Central memory CD8-positive, alpha-beta T cell (primary cell): ENCODE results near the gene FAM124B.

Experiments used
- ATAC-seq: fragments of 150-1000 bp; cut with Tn5 transposase; replicated peaks from 2 replicates; pipeline ENCODE4 v1.10.0; 2022; ENCODE audit warnings: mild to moderate bottlenecking, moderate FRiP score, moderate number of reproducible peaks; ENCODE audit not compliant: poor library complexity, severe bottlenecking; ENCODE audit errors: extremely low read depth
- DNase-seq, 2 donors: peaks; one replicate each; pipeline ENCODE4 v3.0.0; 2021; ENCODE audit warnings: low spot score in 2 of 2
- H3K27ac Mint-ChIP-seq: one replicate; pipeline ENCODE4 v1.8.0; 2022; ENCODE audit warnings: low read depth, mild to moderate bottlenecking, moderate library complexity, mixed read lengths
- H3K27me3 Mint-ChIP-seq: one replicate; pipeline ENCODE4 v1.8.0; 2022; ENCODE audit warnings: mixed read lengths
- H3K36me3 Mint-ChIP-seq: one replicate; pipeline ENCODE4 v1.8.0; 2022; ENCODE audit warnings: mild to moderate bottlenecking, moderate library complexity, mixed read lengths; ENCODE audit not compliant: insufficient read depth
- H3K4me1 Mint-ChIP-seq: one replicate; pipeline ENCODE4 v1.8.0; 2022; ENCODE audit warnings: mixed read lengths
- H3K4me3 Mint-ChIP-seq: one replicate; pipeline ENCODE4 v1.8.0; 2022; ENCODE audit warnings: mild to moderate bottlenecking, moderate library complexity, mixed read lengths
- H3K9me3 Mint-ChIP-seq: one replicate; pipeline ENCODE4 v1.8.0; 2022; ENCODE audit warnings: mixed read lengths

FAM124B gene, protein sequence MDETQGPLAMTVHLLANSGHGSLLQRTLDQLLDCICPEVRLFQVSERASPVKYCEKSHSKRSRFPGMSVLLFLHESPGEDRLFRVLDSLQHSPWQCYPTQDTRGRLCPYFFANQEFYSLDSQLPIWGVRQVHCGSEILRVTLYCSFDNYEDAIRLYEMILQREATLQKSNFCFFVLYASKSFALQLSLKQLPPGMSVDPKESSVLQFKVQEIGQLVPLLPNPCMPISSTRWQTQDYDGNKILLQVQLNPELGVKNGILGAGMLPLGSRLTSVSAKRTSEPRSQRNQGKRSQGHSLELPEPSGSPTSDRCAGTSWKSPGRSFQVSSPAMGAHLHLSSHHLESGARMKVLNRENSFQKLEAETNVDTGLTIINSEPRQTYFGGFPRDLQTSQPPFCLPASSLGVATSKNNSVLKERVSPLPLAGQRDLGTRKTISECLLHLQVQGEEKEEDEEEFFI

DNA sequence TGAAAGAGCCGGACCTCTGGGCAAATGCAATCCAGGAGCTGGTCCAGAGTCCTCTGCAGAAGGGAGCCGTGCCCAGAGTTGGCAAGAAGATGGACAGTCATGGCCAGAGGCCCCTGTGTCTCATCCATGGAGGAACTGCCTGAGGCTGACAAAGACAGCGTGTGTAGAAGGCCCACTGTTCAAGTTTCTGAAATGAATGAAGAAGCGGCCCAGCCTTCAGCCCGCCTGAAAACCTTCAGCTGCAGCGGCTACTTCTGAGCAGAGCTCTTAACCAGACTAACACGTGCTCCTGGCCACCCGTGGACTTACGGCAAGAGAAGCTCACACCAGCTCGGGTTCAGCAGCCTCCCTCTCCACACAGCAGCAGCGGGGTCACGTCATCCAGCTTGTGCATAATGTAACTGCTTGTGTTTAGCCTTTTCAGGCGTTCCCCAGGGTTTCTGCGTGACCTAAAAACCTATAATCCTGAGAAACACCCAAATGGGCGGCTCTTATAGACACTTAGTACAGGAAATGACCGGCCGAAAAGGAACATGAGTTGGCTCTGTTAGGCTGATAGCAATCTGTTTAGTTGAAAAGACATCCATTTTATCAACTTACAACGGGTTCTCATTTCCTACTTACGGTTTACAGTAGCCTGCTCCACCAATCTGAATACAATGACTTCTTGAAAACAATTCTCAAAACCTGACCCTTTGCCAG, at the start of gene FAM124B:
TSS of gene FAM124B (minus strand) at position 467 of the 702 bp plus-strand sequence. CDS start at position 128, 339 bp downstream.
- Mint-ChIP-seq H3K4me1 (no peaks in the 10 kb centered on the region), H3K9me3 (no peaks in the 10 kb centered on the region), H3K27me3 (peaks cover 22% of the 10 kb centered on the region), H3K4me3 (peak within 1 kb of the TSS; percentile 31), H3K36me3 (peaks cover 3% of the 10 kb centered on the region), H3K27ac (no peak within 1 kb of the TSS)
- ATAC-seq = peak; percentile 64
- DNase-seq = no peak

DNA sequence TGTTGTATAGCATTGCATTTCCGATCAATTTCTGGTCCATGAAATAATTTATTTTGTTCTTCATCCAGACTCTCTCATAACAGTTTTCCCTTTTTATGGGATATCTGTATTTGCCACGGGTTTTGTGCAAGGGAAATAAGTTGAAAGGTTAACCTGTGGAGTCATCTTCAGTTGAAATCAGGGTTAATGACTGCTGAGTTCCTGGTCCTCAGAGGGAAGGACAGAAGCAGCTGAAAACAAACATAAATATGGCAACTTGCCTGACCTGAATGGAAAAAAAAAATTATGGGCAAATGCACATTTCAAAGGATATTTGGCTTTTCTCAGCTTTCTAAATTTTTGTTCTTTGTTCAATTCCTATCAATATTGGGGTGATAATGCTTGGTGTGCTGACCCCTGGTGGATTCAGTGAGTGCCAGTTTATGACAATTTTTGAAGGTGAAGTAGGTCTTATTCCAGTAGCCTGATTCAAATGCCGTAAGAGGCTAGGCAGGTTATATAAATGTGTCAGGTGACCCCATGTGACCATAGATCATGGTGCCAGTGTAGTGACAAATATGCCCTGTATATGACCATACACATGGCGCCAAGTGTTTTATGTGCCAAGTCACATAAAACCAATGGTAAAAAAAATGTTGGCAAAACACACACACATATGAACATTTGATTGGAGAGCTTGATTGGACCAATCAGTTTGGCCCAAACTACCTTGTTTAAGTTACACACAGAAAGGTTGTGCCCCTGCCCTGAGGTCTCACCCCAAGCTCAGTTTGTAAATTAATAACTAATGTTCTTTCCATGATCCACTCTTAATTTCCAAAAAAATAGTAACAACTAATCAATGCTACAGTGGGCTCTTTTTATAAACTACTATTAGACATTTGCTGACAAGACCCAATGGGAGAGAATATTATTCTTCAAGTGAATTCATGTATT, 47.6 kb upstream of the FAM124B start:
- DNase-seq = no peak
- no peak for ATAC-seq
- no peak overlapping the region for H3K27ac Mint-ChIP-seq

DNA sequence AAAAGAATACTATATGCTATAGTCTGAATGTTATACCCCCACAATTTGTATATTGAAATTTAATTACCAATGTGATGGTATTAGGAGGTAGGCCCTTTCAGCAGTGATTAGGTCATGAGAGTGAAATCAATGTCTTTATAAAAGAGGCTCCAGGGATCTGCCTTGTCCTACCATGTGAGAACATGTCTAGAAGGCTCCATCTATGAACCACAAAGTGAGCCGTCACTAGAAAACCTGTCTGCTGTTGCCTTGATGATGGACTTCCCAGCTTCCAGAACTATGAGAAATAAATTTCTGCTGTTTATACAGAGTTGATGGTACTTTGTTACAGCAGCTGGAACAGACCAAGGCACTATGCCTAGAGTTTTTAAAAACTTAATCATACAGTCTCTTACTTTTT, 46.3 kb upstream of the FAM124B start:
- no peak for ATAC-seq

More for the DNA sequence above, 47.6 kb upstream of the FAM124B start:
- Mint-ChIP-seq H3K36me3 (no peaks in the 10 kb centered on the region), H3K4me3 (no peak overlapping the region), H3K27me3 (peaks cover 33% of the 10 kb centered on the region), H3K4me1 (no peaks in the 10 kb centered on the region), H3K9me3 (no peaks in the 10 kb centered on the region)

DNA sequence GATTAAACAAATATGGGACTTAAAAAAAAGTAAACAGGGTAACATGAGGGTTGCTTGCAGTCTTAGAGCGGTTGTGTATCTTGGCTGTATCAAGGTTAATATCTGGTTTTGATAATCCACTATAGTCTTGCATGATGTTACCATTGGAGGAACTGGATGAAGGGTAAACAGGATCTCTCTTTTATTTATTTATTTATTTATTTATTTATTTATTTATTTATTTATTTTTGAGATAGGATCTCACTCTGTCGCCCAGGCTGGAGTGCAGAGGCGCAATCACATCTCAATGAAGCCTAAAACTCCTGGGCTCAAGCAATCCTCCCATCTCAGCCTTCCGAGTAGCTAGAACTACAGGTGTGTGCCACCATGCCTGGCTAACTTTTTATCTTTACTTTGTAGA, 42.9 kb upstream of the FAM124B start:
- DNase-seq = no peak
- Mint-ChIP-seq H3K36me3 (no peaks in the 10 kb centered on the region), H3K4me3 (no peak overlapping the region), H3K27ac (no peak overlapping the region), H3K4me1 (peaks cover 18% of the 10 kb centered on the region), H3K27me3 (peaks cover 67% of the 10 kb centered on the region), H3K9me3 (no peaks in the 10 kb centered on the region)
- no peak for ATAC-seq

More for the DNA sequence above, 46.3 kb upstream of the FAM124B start:
- Mint-ChIP-seq H3K9me3 (no peaks in the 10 kb centered on the region), H3K4me3 (no peak overlapping the region), H3K36me3 (no peaks in the 10 kb centered on the region), H3K4me1 (peaks cover 5% of the 10 kb centered on the region), H3K27me3 (peaks cover 36% of the 10 kb centered on the region), H3K27ac (no peak overlapping the region)
- DNase-seq = no peak

DNA sequence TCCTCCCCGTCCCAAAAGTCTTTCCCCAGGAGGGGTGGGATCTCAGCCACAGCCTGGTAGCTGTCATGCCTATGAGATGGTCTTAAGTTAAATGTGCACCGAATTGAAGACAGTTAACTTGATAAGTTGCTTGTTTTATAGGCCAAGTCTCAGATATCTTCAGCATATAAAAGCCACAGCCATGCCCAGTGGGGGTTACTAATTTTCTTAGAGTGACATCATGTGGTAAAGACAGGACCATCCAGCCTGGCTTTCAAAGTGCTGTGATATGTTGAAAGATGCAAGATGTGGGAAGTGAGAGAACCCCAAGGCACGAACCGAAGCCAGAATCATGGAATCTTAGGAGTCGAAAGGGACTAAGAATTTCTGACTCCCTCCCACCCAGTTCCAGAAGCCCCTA, 42.1 kb upstream of the FAM124B start:
- Mint-ChIP-seq H3K27me3 (peaks cover 64% of the 10 kb centered on the region), H3K27ac (no peak overlapping the region), H3K36me3 (no peaks in the 10 kb centered on the region), H3K9me3 (no peaks in the 10 kb centered on the region), H3K4me3 (no peak overlapping the region), H3K4me1 (peaks cover 18% of the 10 kb centered on the region)
- DNase-seq (no peak), ATAC-seq (no peak)

DNA sequence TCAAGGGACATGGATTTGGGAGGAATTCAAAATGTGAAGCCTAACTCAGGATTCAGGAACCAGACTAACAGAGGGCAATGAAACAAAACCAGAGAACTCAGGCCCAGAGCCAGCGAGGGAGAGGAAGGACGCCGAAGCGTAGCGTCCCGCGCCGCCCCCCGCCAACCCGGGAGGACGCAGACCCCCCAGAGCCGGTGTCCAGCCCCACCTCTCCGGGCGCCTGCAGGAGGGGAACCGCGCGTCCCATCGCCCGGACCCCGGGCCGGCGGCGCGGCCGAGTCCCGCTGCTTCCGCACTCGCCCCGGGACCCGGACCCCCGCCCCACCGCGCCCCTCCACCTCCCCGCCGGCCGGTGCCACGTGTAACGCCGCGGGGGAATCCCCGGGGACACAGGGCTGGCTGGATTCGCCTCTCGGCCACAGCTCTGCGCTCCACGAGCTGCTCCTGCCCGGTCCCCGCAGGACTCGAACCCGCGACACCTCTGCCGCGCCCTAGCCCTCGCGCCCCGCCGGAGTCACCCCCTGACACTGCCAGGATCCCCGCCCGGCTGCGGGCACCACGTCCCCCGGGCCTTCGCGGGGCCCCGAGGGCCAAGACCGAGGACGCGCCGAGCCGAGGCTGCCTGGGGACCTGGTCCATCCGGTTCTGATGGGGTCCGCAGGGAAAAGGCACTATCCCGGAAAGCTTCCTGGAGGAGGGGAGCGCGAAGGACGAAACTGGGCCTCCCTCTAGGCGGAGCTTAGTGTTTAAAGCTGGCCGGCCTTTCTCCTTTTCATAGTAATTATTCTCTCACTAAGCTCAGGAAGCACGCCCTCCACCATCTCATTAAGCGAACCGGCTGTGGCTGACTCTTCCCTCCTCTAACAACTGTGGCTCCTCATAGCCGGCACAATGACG, 40.4 kb upstream of the FAM124B start:
- Mint-ChIP-seq H3K4me1 (peaks cover 18% of the 10 kb centered on the region), H3K4me3 (peak overlapping the region; percentile 57), H3K27ac (no peak overlapping the region), H3K9me3 (no peaks in the 10 kb centered on the region), H3K36me3 (no peaks in the 10 kb centered on the region), H3K27me3 (peaks cover 61% of the 10 kb centered on the region)
- ATAC-seq (no peak), DNase-seq (no peak)

DNA sequence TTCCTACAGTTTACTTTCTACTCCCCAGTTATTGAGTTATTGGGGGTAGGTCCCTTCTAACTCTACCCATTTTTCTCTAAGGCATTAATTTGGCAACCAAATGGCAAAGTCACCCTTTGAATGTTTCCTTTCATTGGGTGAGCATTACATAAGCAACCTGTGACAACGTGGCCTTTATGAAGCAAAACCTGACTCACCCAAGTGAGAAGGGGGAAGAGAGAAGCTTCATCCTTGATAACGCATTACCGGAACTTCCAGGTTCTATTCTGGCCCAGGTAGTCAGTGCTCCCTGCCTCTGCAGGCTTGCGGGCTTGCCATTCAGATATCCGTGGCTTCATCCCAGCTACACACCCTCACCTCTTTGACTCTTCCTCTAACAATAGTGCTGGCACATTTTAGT, 39.1 kb upstream of the FAM124B start:
- H3K27me3 Mint-ChIP-seq = peaks cover 61% of the 10 kb centered on the region
- DNase-seq (no peak), ATAC-seq (no peak)
- no peaks in the 10 kb centered on the region for H3K9me3 Mint-ChIP-seq
- H3K4me1 Mint-ChIP-seq = peaks cover 18% of the 10 kb centered on the region
- H3K27ac Mint-ChIP-seq = no peak overlapping the region
- no peak overlapping the region for H3K4me3 Mint-ChIP-seq
- no peaks in the 10 kb centered on the region for H3K36me3 Mint-ChIP-seq

DNA sequence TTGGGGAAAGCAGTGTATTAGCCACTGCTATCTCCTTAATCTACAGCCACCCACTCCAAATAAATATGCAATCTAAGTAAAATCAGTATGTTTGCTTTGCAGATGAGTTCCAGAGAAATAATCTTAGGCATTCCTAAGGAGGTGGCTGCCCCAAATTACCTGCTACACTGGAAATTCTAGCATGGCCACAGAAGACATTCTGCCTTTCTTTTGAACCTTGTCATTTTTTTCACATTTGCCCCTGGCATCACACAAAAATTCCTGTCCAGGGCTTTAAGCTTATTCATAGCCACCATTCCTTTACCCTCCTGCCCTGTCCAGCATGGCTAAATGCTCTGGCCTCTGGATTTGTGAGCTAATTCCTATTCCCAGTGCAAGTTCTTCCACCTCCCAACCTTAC, 36.8 kb upstream of the FAM124B start:
- H3K27me3 Mint-ChIP-seq = peaks cover 47% of the 10 kb centered on the region
- H3K4me1 Mint-ChIP-seq = peaks cover 18% of the 10 kb centered on the region
- no peak overlapping the region for H3K4me3 Mint-ChIP-seq
- no peaks in the 10 kb centered on the region for H3K9me3 Mint-ChIP-seq
- DNase-seq = no peak
- H3K27ac Mint-ChIP-seq = no peak overlapping the region
- ATAC-seq = no peak
- no peaks in the 10 kb centered on the region for H3K36me3 Mint-ChIP-seq

DNA sequence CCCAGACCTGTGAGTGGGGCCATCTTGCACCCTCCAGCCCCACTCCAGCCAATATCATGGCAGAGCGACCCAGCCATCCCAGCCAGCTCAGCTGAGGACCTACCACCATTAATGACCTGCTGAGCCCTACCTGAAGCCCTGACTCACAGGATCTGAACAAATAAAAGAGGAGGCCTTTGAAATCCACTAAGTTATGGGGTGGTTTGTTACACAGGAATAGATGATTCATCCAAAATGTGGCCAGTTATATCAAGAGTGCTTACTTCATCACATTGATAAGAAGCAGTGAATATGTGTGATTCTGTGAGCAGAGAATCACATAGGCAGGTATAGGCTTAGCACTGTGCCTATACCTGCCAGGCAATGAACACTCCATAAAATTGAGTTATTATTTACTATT, 34.7 kb upstream of the FAM124B start:
- Mint-ChIP-seq H3K4me3 (no peak overlapping the region), H3K27me3 (peaks cover 39% of the 10 kb centered on the region), H3K27ac (no peak overlapping the region), H3K9me3 (no peaks in the 10 kb centered on the region), H3K36me3 (no peaks in the 10 kb centered on the region), H3K4me1 (peaks cover 7% of the 10 kb centered on the region)
- DNase-seq = no peak
- ATAC-seq = no peak

DNA sequence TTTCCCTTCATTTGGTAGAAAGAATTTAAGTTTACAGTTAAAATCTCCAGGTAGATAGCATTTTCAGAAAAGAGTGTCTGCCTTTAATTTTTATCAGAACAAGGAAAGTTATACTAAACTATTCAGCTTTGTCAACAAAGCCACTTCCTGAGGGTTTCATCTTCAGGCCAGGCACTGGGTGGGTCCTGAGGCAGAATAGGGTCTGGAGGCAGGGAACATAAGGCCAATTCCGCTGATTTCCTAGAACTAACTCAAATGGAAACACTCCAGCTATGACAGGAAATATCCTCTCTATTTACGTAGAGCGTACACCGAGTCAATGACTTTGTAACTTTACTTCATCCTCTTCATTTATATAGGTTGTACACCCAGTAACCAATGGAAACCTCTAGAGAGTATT, 32.7 kb upstream of the FAM124B start:
- Mint-ChIP-seq H3K36me3 (no peaks in the 10 kb centered on the region), H3K4me3 (no peak overlapping the region), H3K27ac (no peak overlapping the region), H3K9me3 (no peaks in the 10 kb centered on the region), H3K4me1 (no peaks in the 10 kb centered on the region), H3K27me3 (peaks cover 35% of the 10 kb centered on the region)
- ATAC-seq = no peak
- no peak for DNase-seq

DNA sequence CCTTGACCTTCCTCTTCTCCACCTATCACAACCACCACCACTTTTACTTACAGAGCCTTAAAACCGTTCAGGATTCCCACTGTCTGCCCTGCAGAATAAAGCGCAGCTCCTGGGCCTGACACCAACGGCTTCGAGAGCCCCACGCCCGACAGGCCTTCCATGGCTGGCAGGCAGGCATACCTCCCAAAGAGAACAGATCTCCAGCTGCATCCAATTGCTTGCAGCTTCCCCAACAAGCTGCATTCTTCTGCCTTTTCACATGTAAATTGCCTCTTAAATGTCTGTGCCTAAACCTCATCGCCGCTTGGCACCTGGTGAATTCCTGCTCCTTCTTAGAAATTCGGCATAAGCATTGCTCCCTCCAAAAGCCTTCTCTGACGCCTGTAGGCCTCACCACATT, 31.5 kb upstream of the FAM124B start:
- H3K36me3 Mint-ChIP-seq = no peaks in the 10 kb centered on the region

More for the DNA sequence above, 31.5 kb upstream of the FAM124B start:
- no peak overlapping the region for H3K4me3 Mint-ChIP-seq
- peaks cover 32% of the 10 kb centered on the region for H3K27me3 Mint-ChIP-seq
- H3K4me1 Mint-ChIP-seq = no peaks in the 10 kb centered on the region
- no peak overlapping the region for H3K27ac Mint-ChIP-seq
- DNase-seq (no peak), ATAC-seq (no peak)
- H3K9me3 Mint-ChIP-seq = no peaks in the 10 kb centered on the region
